ENCODE data around the gene SLC4A3.
"Not testable (repeated sequence)": the region's sequence is repeated elsewhere in the genome, so short reads cannot be mapped to it uniquely, and the experiment has no call there.

Gene SLC4A3

DNA sequence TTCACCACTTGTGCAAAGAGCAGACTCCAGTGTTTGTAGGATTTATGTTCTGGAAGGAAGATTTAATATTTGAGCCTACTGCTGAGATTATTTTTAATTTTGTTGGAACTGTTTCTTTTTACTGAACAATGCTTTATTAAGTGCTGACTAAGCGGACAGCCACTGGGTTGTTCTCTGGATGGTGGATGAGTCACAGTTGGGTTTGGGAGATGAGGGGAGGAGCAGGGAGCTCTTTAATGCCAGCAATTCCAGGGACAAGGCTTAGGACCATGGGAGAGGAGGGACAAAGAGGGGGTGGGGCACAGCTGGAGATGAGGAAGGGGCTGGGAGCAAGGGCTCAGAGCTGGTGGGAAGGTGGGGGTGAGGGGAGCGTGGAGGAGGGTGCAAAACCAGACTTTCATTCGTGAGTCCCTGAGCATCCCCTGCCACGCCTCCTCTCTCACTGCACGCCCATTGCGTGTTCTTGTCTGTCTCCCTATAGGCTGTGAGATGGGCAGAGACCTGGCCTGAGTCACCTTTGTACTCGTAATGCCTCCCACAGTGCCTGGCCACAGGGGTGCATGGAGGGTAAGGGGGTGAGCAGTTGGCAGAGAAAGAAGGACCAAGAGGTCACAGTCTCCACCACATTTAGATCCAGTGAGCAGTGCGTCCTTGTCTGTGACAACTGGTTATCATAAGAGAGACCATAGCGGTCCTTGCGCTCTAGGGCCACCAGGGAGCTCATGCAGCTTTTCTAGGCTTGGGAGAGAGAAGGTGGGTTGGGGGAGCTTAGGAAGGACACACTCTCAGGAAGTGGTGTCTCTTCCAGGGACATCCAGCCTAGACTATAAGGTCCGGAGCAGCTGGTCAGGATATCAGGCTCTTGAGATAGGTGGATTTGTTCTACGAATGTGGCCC is 18.4 kb downstream of the SLC4A3 start:
- no peak for DNase-seq (ENCODE audit: low spot score)

- DNase-seq (ENCODE audit: low spot score) = no peak
Measured at GRCh38 chr2:219648176-219648575, 20.7 kb downstream of the SLC4A3 start.

- DNase-seq (ENCODE audit: low spot score) = no peak
Measured at GRCh38 chr2:219648963-219649362, 21.5 kb downstream of the SLC4A3 start.

DNA sequence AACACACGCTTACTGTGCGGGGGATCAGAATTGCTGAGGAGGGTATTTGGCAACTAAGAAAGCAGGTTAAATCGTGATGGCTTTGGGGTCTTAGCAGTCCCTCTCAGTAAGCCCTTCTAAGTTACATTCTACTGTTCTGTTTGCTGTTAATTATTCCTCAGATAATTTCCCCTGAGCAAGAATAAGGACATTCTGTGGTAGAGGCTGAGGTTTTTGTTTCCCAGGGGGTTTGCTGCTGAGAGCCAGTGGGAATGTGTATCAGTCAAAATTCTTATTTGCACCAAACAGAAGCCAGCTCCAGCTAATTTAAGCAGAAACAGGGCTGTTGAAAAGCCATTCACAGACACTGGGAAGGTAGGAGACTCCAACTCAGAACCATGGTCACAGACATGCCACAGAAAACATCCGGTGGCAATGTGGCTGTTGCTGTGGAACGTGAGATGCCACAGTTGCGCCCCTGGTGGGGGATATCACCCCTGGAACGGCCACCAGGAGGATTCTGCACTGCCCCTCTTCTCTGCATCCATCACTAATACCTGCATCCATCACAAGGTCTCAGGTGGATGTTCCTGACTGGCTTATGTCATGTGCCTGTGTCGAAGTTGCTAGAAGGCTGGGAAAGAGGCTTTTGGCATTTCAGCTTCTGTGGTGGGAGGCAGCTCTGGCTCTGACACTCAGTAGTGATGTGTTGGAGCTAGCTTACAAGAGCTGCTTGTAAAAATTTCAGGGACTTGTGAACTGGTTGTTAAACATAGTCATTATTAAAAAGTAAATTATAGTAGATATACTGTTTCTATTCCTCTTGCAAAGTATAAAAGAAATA is 23.2 kb downstream of the SLC4A3 start:
- no peak for DNase-seq (ENCODE audit: low spot score)

DNA sequence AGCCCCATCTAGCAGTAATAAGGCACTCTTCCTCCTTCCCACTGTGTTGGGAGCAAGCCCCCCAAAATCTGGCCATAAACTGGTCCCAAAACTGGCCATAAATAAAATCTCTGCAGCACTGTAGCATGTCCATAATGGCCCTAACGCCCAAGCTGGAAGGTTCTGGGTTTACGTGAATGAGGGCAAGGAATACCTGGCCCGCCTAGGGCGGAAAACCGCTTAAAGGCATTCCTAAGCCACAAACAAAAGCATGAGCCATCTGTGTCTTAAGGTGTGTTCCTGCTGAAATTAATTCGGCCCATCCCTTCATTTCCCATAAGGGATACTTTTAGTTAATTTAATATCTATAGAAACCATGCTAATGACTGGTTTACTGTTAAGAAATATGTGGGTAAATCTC is 24.2 kb downstream of the SLC4A3 start:
- not testable (repeated sequence) for DNase-seq (ENCODE audit: low spot score)

- no peak for DNase-seq (ENCODE audit: low spot score)
Measured at GRCh38 chr2:219656526-219656925, 29.1 kb downstream of the SLC4A3 start.

DNA sequence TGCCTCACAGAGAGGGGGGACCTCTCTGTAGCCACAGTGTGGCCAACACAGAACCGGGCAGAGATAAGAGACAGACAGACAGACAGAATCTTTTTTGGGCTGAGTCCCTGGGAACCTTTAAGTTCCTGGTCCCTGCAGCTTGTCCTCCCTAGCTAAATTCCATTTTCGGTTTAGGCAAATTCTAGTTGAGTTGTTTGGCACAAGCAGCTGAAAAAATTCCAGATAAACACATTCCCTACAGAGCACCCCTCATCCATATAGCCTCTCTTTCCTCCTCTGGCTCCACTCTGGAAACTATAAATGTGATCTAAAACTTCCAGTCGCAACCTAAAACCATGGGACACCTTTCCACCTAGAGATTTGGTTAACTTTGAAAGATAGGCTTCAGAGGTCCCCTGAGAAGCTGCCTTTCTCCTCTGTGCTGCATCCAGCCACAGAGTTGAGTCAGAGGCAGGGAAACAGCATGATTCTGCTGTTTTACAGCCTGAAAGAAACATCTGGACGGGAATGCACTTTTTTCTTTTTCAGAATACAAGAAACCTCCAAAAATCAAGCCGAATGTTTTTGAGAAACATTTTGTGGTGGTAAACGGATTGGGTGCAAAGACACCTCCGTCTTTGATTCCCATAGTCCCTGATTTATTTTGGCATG is 30.9 kb downstream of the SLC4A3 start:
- no peak for DNase-seq (ENCODE audit: low spot score)

- DNase-seq (ENCODE audit: low spot score) = no peak
Measured at GRCh38 chr2:219658874-219659273, 31.4 kb downstream of the SLC4A3 start.

DNA sequence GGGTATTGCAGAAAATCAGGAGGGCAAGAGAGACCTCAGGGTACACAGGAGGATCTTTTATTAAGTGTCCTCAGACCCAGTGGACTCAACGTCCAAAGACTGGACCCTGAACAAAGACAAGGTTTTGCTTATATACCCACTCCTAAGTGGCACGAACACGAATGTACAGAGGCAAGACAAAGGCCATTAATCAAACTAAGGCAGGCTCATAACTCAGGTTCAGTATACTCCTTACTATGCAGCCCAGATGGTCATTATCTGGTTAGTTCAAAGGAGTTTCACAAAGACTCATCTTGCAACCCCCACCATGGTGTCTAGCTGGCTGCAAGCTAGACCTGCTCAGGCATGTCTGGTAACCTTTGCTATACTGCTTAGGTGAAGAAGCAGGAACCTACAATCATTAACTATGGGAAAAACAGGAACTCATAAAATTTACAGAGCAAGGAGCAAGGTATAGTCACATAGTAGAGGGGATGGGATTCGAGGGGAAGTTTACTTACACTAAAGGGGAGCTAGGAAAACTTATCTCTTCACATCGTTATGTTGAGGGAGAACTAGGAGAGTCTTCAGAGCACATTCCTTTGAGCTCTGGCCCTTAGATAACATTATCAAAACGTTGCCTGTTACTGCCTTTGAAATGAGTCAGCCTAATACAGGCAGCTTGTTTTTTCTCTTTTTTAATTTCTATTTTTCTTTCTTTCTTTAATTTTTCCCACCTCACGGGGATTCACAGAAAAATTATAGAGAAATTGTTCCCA is 33.9 kb downstream of the SLC4A3 start:
- no peak for DNase-seq (ENCODE audit: low spot score)

DNA sequence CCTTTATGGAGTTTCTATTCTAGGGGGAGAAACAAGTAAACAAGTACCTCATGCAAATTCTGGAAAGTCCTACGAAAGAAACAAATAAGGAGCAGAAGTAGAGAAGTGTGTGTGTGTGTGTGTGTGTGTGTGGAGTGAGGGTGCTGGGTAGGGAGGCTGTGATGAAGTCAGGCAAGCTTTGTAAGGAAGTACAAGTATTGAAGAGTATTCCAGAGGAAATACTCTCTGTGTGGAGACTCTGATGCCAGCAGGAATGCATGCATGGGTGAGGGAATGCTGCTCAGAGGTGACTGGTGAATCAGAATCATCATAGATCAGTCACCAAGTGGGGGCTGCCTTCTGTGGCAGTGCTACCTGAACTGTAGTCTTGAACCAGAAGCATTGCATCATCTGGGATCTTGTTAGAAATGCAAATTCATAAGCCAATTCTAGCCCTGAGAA is 34.5 kb downstream of the SLC4A3 start:
- DNase-seq (ENCODE audit: low spot score) = no peak

DNA sequence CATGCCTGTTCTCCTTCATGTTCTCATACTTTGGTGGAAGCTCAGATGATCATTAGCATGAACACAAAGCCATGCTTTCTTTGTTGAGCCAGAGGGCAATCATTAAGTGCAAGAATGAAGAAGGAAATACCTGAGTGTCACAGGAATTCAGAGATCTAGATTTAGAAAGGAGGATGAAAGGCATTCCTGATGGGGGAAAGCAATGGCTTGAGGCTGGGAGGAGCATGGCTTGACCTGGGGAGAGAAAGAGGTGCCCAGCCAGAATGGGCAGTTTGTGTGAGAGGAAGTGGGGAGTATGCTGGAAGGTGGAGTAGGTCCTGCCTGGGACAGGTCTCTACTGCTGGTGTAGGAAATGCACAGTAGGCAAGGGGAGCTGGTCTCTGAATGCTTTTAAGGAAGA is 35.1 kb downstream of the SLC4A3 start:
- no peak for DNase-seq (ENCODE audit: low spot score)

DNA sequence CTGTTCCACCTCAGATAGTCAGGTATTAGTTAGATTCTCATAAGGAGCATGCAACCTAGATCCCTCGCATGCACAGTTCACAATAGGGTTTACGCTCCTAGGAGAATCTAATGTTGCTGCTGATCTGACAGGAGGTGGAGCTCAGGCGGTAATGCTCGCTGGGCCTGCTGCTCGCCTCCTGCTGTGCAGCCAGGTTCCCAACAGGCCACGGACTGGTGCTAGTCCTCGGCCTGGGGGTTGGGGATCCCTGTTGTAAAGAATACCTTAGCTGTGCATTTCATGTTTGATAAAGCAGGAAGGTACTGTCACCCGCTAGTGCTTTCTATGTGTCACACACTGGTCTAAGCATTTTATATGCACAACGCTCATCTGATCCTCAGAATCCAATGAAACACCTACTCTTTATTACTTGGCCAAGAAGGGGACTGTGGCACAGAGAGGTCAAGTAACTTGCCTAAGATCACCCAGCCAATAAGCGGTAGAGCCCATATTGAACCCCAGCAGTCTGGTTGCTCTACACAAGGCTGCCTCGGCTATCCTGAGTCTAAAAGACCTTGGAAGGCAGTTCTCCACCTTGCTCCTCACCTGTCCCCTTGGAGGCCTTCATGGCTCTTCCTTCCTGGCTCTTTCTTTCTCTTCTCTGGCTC is 35.8 kb downstream of the SLC4A3 start:
- DNase-seq (ENCODE audit: low spot score) = no peak

DNA sequence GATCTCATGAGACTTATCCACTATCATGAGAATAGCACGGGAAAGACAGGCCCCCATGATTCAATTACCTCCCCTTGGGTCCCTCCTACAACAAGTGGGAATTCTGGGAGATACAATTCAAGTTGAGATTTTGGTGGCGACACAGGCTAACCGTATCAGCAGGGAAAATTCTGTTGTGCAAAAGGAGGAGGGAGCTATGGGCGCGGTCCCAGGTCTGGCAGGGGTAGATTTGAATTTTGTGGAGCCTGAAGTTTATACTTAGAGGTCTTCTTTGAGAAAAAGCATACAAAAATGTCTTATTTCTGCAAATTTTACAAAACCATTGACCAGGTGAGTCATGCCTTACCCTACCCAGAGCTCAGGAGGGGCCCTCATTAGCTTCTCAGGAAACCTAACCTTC is 36.6 kb downstream of the SLC4A3 start:
- no peak for DNase-seq (ENCODE audit: low spot score)

- DNase-seq (ENCODE audit: low spot score) = no peak
Measured at GRCh38 chr2:219664944-219665343, 37.5 kb downstream of the SLC4A3 start.

- DNase-seq (ENCODE audit: low spot score) = no peak
Measured at GRCh38 chr2:219665926-219666325, 38.5 kb downstream of the SLC4A3 start.

- no peak for DNase-seq (ENCODE audit: low spot score)
Measured at GRCh38 chr2:219668316-219668715, 40.9 kb downstream of the SLC4A3 start.

DNA sequence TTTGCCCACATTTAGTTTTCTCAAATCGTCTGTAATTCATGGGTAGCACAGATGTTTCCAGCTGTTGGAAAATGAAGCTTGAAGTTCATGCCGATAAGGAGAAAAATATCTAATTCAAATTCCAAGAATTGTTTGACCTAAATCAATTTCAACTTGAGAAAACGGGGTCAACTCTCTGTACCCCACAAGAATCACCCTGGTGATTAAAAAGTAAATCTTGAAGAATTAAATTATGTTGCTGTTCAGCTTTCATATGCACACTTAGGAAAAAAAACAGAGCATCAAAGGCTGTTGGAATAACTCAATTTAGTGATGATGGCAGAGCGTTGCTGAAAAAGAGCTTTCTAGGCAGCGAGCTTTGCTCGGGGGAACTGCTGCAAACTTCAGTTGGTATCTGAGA is 43.0 kb downstream of the SLC4A3 start:
- no peak for DNase-seq (ENCODE audit: low spot score)

GRCh38 chr2:219671279-219671678 is 43.8 kb downstream of the SLC4A3 start:
- DNase-seq (ENCODE audit: low spot score) = no peak

DNA sequence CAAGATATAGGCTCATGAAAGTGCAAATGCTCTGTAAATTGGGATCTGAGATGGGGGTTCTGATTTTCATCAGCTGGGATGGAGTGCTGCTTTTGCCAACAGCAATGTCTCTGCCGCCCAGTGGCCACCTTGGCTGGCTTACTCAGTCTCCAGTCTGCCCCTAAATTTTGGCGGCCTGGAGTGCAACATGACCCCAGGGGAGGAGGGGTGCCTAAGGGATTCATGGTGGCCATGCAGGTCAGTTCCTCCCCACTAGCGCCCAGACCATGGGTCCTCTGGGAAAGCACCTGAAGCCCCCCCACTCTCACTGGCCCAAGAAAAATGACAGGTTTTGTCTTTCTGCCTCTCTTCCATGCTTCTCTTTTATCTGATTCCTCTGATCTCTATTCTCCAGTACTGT is 45.0 kb downstream of the SLC4A3 start:
- no peak for DNase-seq (ENCODE audit: low spot score)

DNA sequence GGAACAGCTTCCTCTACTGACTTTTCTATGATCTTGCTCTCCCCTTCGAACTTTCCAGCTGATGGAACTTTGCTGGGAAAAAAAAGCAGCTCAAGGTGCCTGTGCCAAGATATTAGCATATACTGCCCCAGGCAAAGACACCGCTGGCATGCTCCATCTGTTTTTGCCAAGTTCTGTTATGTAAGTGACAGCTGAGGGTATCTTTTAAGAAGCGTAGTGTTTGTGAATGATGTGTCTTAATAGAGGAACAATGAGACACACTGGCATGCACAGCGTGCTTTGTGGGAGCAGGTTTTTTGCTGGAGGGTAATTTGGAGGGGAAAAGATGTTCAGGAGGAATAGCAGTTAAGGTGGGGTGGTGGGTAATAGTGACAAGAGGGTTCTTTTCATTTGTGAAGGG is 47.8 kb downstream of the SLC4A3 start:
- no peak for DNase-seq (ENCODE audit: low spot score)

DNA sequence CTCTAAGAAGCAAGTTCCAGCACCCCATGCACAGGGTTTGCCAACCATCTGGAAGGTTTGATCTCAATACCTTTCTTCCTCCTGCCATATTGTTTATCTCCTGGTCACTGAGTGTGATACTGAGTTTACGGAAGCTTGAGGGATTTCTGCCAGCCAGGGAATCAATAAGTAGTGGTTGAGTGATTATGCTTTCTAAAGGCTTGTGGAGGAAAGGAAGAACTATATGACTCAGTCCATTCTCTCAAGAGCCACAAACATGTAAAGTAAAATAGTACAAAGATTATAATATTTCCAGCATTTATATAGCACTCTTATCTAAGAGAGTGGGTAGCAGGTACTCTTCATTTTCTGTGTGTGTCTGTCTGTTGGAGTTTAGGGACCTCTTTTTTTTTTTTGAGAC is 49.2 kb downstream of the SLC4A3 start:
- no peak for DNase-seq (ENCODE audit: low spot score)
